Tibial nerve (tissue), 4 donors: Measurements from ENCODE around the gene ATP1B1. TPM values are rescaled to one million over a fixed set of nuclear protein-coding genes. Genes with fewer than 3 reads are reported as not detected.

Experiments
- DNase-seq, 2 donors: peaks; one replicate each; pipeline ENCODE4 v3.0.0-alpha.2; 2019; ENCODE audit warnings: low spot score in 2 of 2
- H3K27ac ChIP-seq, 4 donors: fragments of 200-600 bp; sonication (generic) in 3 of 4; one replicate each; pipeline ENCODE4 v1.5.1; 2017 to 2019; ENCODE audit warnings: mild to moderate bottlenecking in 1 of 4
- H3K27me3 ChIP-seq, 2 donors: fragments of 200-600 bp; sonication (generic) in 1 of 2; one replicate each; pipeline versions ENCODE4 v1.5.1 to v1.6.0; 2017 to 2019
- H3K36me3 ChIP-seq, 3 donors: fragments of 200-600 bp; sonication (generic); one replicate each; pipeline ENCODE4 v1.5.1; 2018 to 2019
- H3K4me1 ChIP-seq, 4 donors: fragments of 200-600 bp; sonication (generic) in 3 of 4; one replicate each; pipeline ENCODE4 v1.5.1; 2017 to 2019
- H3K4me3 ChIP-seq, 4 donors: fragments of 200-600 bp; sonication (generic) in 3 of 4; one replicate each; pipeline ENCODE4 v1.5.1; 2017 to 2019; ENCODE audit warnings: mild to moderate bottlenecking in 1 of 4, moderate library complexity in 1 of 4
- H3K9me3 ChIP-seq, 4 donors: fragments of 200-600 bp; sonication (generic) in 3 of 4; one replicate each; pipeline ENCODE4 v1.5.1; 2017 to 2019
- CTCF ChIP-seq, 5 experiments: fragments of 200-600 bp in 3 of 5; fragments of 450-650 bp in 2 of 5; sonication (generic) in 3 of 5; IDR thresholded peaks; one replicate each; pipeline ENCODE4 v1.5.1; 2016 to 2019; ENCODE audit warnings: antibody characterized with exemption in 5 of 5, mild to moderate bottlenecking in 3 of 5, moderate library complexity in 2 of 5
- EP300 ChIP-seq, 2 donors: sonication (generic); formaldehyde crosslinking; IDR thresholded peaks; one replicate each; pipeline ENCODE4 v1.6.1; 2017; ENCODE audit warnings: antibody characterized with exemption in 2 of 2, mild to moderate bottlenecking in 1 of 2
- POLR2A ChIP-seq, 2 donors: fragments of 450-650 bp; IDR thresholded peaks; one replicate each; pipeline ENCODE4 v1.6.1; 2017; ENCODE audit warnings: antibody characterized with exemption in 2 of 2, mild to moderate bottlenecking in 2 of 2, moderate library complexity in 2 of 2
- WGBS, 2 donors: methylation state at CpG; one replicate each; pipeline ENCODE4 v1.1.5; 2018; 5-methylcytosine and 5-hydroxymethylcytosine counted together
- total RNA-seq, 4 donors: library from RNA; depleted of rRNA; stranded (reverse); fragments of >200 nt; gene quantifications; one replicate each; pipeline ENCODE4 v1.1.0, GENCODE V29; 2016

Gene ATP1B1
- total RNA-seq, 4 donors from 2014 or later: 6.0 to 21.9 (median 12.2) TPM

DNA sequence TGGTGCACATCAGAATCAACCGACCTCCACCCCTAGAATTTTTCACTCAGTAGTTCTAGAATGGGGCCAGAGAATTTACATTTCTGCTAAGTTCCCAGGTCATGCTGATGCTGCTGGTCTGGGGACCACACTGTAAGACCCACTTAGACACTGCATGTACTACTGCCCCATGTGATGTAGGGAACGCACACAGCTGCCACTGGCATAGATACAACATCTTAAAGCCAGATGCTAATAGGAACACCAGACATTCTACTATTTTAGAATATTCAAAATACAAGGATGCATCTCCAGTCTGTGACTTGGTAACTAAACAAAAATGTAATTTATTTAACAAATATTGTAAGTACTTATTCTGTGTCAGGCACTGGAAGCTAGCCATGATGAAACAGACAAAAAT is 14.1 kb upstream of the ATP1B1 start:
- H3K27me3 ChIP-seq: no peaks in the 10 kb centered on the region
- no peak overlapping the region for H3K4me3 ChIP-seq
- H3K9me3 ChIP-seq: no peaks in the 10 kb centered on the region
- H3K4me1 ChIP-seq: peaks cover 0 to 12% (median 0%) of the 10 kb centered on the region in 4 donors
- DNase-seq: no peak
- TF ChIP-seq CTCF (IDR thresholded peaks at IDR 0.05): no peak
- TF ChIP-seq EP300 (IDR thresholded peaks at IDR 0.05): no peak
- TF ChIP-seq POLR2A (IDR thresholded peaks at IDR 0.05): no peak
- H3K36me3 ChIP-seq: no peaks in the 10 kb centered on the region
- 89 to 91% methylated on average over 2 of the region's 2 CpGs for WGBS, 2 donors
- no peak overlapping the region for H3K27ac ChIP-seq

- H3K9me3 ChIP-seq: no peaks in the 10 kb centered on the region
- 60 to 63% methylated on average over 4 of the region's 4 CpGs for WGBS, 2 donors
- H3K27ac ChIP-seq: no peak overlapping the region
- no peaks in the 10 kb centered on the region for H3K27me3 ChIP-seq
- TF ChIP-seq CTCF (IDR thresholded peaks at IDR 0.05): no peak
- TF ChIP-seq POLR2A (IDR thresholded peaks at IDR 0.05): no peak
- H3K4me1 ChIP-seq: peaks cover 0 to 9% (median 0%) of the 10 kb centered on the region in 4 donors
- DNase-seq: no peak
- H3K36me3 ChIP-seq: no peaks in the 10 kb centered on the region
- no peak overlapping the region for H3K4me3 ChIP-seq
These were observed 11.5 kb upstream of the ATP1B1 start for GRCh38 chr1:169094897-169095569.

GRCh38 chr1:169098380-169098779 is 8.1 kb upstream of the ATP1B1 start:
- peaks cover 0 to 13% (median 3%) of the 10 kb centered on the region in 4 donors for H3K4me1 ChIP-seq
- no peaks in the 10 kb centered on the region for H3K36me3 ChIP-seq
- no peaks in the 10 kb centered on the region for H3K9me3 ChIP-seq
- WGBS, 2 donors: 54 to 77% methylated on average over 1 of the region's 1 CpG
- H3K27me3 ChIP-seq: no peaks in the 10 kb centered on the region
- no peak overlapping the region for H3K27ac ChIP-seq
- TF ChIP-seq EP300 (IDR thresholded peaks at IDR 0.05) (no peak), POLR2A (IDR thresholded peaks at IDR 0.05) (no peak), CTCF (IDR thresholded peaks at IDR 0.05) (no peak)
- H3K4me3 ChIP-seq: no peak overlapping the region
- no peak for DNase-seq

GRCh38 chr1:169099561-169099960 is 6.9 kb upstream of the ATP1B1 start:
- WGBS, 2 donors: 79 to 81% methylated on average over 2 of the region's 2 CpGs
- no peaks in the 10 kb centered on the region for H3K36me3 ChIP-seq
- no peak for TF ChIP-seq EP300 (IDR thresholded peaks at IDR 0.05)
- no peak for TF ChIP-seq POLR2A (IDR thresholded peaks at IDR 0.05)
- TF ChIP-seq CTCF (IDR thresholded peaks at IDR 0.05): no peak
- DNase-seq: no peak
- H3K9me3 ChIP-seq: no peaks in the 10 kb centered on the region
- H3K27ac ChIP-seq: no peak overlapping the region
- H3K4me3 ChIP-seq: no peak overlapping the region
- H3K27me3 ChIP-seq: no peaks in the 10 kb centered on the region
- H3K4me1 ChIP-seq: peaks cover 0 to 18% (median 6%) of the 10 kb centered on the region in 4 donors

- TF ChIP-seq POLR2A (IDR thresholded peaks at IDR 0.05) (no peak), CTCF (IDR thresholded peaks at IDR 0.05) (no peak), EP300 (IDR thresholded peaks at IDR 0.05) (no peak)
- Histone ChIP-seq H3K27ac (no peak overlapping the region), H3K4me3 (no peak overlapping the region), H3K27me3 (no peaks in the 10 kb centered on the region), H3K4me1 (peaks cover 0 to 20% (median 6%) of the 10 kb centered on the region in 4 donors), H3K36me3 (no peaks in the 10 kb centered on the region), H3K9me3 (no peaks in the 10 kb centered on the region)
- no peak for DNase-seq
- WGBS, 2 donors: 72 to 83% methylated on average over 1 of the region's 1 CpG
These were observed 6.3 kb upstream of the ATP1B1 start for GRCh38 chr1:169100208-169100607.
